Measurements from ENCODE around the gene ITGA11.

Gene ITGA11

GRCh38 chr15:68321229-68321628 is 110.7 kb downstream of the ITGA11 start:
- no peak for DNase-seq (ENCODE audit: low read depth in 1 of 2, low spot score in 1 of 2)
- TF ChIP-seq JUND (IDR thresholded peaks at IDR 0.05; ENCODE audit: low read depth), result no peak
- in situ Hi-C loops (cut with HindIII; ENCODE audit: low pct_unique_long_range_greater_than_20kb, low sequenced_read_pairs), result no loop called here

DNA sequence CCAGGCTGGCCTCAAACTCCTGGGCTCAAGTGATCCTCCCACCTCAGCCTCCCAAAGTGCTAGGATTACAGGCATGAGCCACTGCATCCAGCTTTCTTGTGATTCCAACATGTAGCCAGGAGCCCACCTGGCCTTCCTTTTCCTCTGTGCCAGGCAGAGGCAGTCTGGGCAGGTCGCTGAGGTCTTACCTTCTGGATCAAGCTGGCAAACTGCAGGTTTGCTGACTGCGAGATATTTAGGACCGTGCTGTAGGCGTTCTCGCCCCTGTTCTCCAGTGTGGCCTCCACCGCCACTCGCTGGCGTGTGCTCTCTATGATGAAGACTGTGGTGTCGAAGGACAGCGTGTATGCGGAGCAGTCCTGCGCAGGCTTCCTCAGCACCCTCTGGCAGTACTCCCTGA is 112.0 kb downstream of the ITGA11 start:
- in situ Hi-C loops (cut with HindIII; ENCODE audit: low pct_unique_long_range_greater_than_20kb, low sequenced_read_pairs), result no loop called here

DNA sequence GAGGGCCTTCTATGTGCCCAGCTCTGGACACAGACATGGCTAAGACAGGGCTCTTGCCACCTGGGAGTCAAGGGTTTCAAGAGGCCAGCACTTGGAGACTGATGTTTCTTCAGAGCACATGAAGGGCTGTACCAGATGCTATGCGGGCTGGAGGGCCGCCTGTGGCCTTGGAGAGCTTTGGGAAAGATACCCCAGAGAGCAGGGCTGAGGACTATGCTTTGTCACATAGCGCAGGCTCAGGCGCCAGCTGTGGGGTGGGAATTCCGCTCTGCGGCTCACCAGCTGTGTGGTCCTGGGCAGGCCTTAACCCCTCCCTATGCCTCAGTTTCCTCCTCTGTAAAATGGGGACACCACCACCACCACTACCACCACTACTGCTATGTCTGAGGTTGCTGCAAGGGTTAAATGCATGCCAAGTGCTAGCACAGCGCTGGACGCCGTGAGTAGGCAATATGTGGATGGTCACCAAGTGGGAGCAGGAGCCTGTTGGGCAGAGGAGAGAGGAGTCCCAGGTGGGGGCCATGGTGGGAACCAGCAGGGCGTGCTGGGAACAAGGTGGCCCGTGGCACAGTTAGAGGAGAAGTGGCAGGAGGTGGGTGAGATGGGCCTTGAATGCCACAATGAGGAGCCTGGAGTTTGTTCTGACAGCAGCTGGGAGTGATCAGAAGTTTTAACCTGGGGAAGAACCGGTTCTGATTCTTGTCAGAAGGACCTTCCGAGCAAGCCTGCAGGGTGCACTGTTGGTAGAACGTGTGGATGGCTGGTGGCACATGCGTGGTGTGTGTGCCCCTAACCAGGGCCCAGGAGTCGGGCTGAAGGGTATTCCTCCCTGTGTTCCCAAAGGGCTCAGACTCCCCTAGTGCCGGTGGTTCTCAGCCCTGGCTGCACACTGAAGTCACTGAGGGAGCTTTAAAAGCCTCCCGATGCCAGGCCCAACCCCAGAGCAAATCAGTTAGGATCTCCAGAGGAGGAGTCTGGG is 112.7 kb downstream of the ITGA11 start:
- peak in 1 of 2 experiments; percentile 7 for DNase-seq (ENCODE audit: low read depth in 1 of 2, low spot score in 1 of 2)
- TF ChIP-seq JUND (IDR thresholded peaks at IDR 0.05; ENCODE audit: low read depth), result no peak
- in situ Hi-C loops (cut with HindIII; ENCODE audit: low pct_unique_long_range_greater_than_20kb, low sequenced_read_pairs), result no loop called here

More for the DNA sequence above, 112.0 kb downstream of the ITGA11 start:
- no peak for TF ChIP-seq JUND (IDR thresholded peaks at IDR 0.05; ENCODE audit: low read depth)
- DNase-seq (ENCODE audit: low read depth in 1 of 2, low spot score in 1 of 2), result no peak

GRCh38 chr15:68318008-68318835 is 113.7 kb downstream of the ITGA11 start:
- TF ChIP-seq JUND (IDR thresholded peaks at IDR 0.05; ENCODE audit: low read depth), result no peak
- in situ Hi-C loops (cut with HindIII; ENCODE audit: low pct_unique_long_range_greater_than_20kb, low sequenced_read_pairs), result no loop called here
- no peak for DNase-seq (ENCODE audit: low read depth in 1 of 2, low spot score in 1 of 2)

- no peak for TF ChIP-seq JUND (IDR thresholded peaks at IDR 0.05; ENCODE audit: low read depth)
- in situ Hi-C loops (cut with HindIII; ENCODE audit: low pct_unique_long_range_greater_than_20kb, low sequenced_read_pairs), result no loop called here
- no peak for DNase-seq (ENCODE audit: low read depth in 1 of 2, low spot score in 1 of 2)
Observed at GRCh38 chr15:68317281-68318007, 114.5 kb downstream of the ITGA11 start.

DNA sequence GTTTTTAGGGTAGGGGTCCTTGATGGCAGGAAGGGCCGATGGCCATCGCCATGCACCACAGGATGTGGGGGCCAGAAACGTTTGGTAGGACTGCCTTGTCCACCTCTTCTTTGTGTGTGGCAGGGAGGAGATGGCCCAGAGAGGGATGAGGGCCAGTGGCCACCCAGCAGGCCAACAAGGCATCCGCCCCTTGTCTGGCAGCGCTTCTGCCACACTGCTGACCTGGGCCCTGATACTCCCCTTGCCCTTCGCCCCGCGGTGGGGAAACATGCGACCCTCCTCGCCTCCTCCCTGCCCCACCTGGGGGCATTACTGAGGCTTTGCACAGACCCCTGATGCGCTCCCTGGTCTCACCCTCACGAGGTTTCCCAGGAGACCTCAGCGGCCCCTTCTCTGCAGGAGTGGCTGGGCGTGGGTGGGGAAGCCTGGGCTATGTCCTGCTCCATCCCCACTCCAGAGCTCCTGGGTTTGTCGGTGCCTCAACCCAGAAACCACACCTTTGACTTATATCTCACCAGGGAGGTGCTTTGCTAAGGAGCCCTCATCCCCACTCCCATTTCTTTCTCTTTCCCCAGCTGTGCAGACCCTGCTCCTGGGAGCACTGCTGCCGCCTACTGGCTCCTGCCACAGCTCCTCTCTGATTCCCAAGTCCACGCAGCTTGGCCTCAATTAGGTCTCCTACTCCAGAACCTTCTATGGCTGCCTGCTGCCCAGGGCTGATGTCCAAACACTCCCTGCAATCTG is 115.7 kb downstream of the ITGA11 start:
- in situ Hi-C loops (cut with HindIII; ENCODE audit: low pct_unique_long_range_greater_than_20kb, low sequenced_read_pairs), result no loop called here
- no peak for TF ChIP-seq JUND (IDR thresholded peaks at IDR 0.05; ENCODE audit: low read depth)
- peak in 1 of 2 experiments; percentile 13 for DNase-seq (ENCODE audit: low read depth in 1 of 2, low spot score in 1 of 2)

- no peak for DNase-seq (ENCODE audit: low read depth in 1 of 2, low spot score in 1 of 2)
- no peak for TF ChIP-seq JUND (IDR thresholded peaks at IDR 0.05; ENCODE audit: low read depth)
- in situ Hi-C loops (cut with HindIII; ENCODE audit: low pct_unique_long_range_greater_than_20kb, low sequenced_read_pairs), result no loop called here
Observed at GRCh38 chr15:68315495-68316031, 116.4 kb downstream of the ITGA11 start.

DNA sequence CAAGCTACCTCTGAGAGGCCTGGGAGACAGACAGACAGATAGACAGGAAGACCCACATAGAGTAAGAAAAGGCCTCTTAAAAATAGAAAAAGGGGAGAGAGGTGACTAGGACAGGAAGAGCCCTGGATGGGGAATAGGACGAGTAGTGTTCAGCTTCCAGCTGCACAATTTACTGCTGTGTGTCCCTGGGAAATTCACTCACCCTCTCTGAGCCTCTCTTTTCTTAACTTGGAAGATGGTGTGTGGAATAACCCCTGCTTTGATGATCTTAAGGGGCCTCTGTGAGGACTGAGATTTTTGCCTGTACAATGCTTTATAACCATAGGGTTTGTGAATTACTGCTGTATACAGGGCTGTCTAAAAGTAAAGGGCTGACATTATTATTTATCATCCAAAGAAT is 116.9 kb downstream of the ITGA11 start:
- in situ Hi-C loops (cut with HindIII; ENCODE audit: low pct_unique_long_range_greater_than_20kb, low sequenced_read_pairs), result no loop called here
- DNase-seq (ENCODE audit: low read depth in 1 of 2, low spot score in 1 of 2), result no peak
- TF ChIP-seq JUND (IDR thresholded peaks at IDR 0.05; ENCODE audit: low read depth), result no peak

DNA sequence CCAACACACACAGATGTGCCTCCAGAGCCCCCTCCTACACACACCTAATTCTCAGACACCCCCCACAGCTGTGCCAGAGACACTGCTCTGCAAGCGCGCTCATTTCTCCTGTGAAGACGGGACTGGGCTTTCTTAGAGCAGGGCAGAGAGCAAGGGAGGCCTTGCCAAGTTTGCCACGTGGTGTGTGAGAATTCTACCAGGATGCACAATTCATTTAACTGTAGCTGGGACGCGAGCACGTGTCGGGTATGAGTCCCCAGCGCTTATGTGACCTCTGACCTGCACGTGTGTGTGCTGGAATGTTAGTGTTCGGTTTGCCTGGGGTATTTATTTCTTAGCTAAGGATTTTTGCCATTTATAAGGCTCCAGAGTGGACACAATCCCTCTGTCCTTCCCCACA is 117.4 kb downstream of the ITGA11 start:
- in situ Hi-C loops (cut with HindIII; ENCODE audit: low pct_unique_long_range_greater_than_20kb, low sequenced_read_pairs), result no loop called here
- no peak for TF ChIP-seq JUND (IDR thresholded peaks at IDR 0.05; ENCODE audit: low read depth)
- no peak for DNase-seq (ENCODE audit: low read depth in 1 of 2, low spot score in 1 of 2)

DNA sequence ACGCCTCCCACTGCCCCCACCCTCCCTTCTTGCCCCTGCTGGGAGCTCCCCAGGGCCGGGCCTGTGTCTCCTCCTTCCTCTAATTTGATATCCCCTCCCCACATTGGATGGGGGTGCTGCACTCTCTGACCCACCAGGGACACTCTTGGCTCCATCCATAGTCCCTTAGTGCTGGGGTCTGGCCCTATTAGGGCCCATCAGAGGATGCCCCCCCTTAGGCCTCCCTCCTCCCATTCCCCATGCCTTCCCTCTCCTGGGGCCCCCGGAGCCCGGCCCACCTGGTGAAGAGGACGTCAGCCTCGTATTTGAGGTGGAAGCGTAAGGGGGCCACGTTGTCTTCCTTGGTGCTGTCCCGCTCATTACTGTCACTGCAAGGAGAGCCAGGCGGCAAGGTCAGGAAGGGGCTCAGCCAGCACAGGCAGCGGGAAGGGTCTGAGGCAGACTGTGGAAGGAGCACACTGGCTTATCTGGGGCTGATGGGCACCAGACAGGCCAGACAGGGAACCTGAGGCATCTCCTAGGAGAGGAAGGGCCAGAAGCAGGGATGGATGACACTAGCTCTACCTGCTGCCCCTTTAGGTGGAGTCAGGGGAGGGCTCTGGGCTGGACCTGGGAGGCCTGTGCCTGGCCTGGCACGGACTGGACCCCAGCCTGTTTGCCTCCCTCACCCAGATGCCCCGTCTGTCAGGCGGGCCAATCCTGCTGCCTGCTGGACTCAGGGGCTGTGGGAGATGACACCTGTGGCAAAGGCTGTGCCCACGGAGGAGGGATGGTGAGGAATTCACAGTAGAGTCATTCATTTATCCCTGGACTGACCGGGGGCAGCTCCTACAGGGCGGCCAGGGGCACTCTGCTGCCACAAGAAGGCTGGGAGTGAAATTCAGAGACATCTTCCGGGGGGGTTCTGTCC is 118.2 kb downstream of the ITGA11 start:
- TF ChIP-seq JUND (IDR thresholded peaks at IDR 0.05; ENCODE audit: low read depth), result no peak
- in situ Hi-C loops (cut with HindIII; ENCODE audit: low pct_unique_long_range_greater_than_20kb, low sequenced_read_pairs), result no loop called here
- no peak for DNase-seq (ENCODE audit: low read depth in 1 of 2, low spot score in 1 of 2)

Data from T47D (cell line).